Activated gamma-delta T cell treated with Interleukin-2 at 50 U/mL for 16 hours (primary cell): ENCODE measurements around the gene CDK2AP2.
"Not testable (repeated sequence)": the region's sequence is repeated elsewhere in the genome, so short reads cannot be mapped to it uniquely, and the experiment has no call there.

Experiments used
- DNase-seq: peaks from one replicate; pipeline ENCODE4 v3.0.0-alpha.2; 2020

Gene CDK2AP2, protein sequence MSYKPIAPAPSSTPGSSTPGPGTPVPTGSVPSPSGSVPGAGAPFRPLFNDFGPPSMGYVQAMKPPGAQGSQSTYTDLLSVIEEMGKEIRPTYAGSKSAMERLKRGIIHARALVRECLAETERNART

DNA sequence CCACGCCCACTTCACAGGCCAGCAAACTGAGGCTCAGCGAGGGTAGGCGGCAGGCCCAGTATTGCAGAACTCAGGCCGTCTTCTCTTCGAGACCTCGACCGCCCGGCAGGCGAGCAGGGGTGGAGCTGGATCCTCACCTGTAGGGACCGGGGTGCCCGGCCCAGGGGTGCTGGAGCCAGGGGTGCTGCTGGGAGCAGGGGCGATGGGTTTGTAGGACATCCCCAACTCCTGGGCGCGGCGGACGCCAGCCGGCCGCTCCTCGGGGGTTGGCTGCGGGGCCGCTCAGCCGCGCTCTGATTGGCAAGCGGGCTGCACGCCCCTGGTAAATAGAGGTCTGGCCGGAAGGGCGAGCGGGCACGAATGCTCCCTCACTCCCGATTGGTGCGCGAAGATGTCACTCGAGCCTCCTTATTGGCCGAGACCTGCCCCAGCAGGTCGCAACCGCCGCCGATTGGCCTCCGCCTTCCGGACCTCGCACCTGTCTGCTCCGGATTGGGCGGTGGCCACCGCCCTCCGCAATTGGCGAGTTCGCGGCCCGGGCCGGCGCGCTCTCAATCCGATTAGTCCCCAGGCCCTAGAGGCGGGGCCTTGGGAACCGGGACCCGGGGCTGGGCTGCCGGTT, at the start of gene CDK2AP2:
Gene CDK2AP2, minus strand, starts transcription at position 299 of the 622 bp plus-strand sequence. Its CDS starts 80 bp downstream, at position 219.
- peak; percentile 98 for DNase-seq

DNA sequence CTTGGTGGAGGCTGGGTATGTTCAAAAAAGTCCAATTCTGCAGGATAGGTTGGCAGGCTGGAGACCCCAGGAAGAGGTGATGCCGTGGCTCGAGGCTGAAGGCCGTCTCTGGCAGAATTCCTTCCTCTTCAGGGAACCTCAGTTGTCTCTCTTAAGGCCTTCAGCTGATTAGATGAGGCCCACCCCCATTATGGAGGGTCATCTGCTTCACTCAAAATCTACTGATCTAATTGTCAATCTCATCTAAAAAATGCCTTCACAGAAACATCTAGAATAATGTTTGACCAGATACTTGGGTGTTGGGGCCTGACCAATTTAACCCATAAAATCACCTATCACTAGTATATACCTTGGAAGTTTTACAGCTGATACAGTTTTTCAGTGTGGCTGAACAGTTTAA, 48.3 kb upstream of the CDK2AP2 start:
- DNase-seq, result no peak

DNA sequence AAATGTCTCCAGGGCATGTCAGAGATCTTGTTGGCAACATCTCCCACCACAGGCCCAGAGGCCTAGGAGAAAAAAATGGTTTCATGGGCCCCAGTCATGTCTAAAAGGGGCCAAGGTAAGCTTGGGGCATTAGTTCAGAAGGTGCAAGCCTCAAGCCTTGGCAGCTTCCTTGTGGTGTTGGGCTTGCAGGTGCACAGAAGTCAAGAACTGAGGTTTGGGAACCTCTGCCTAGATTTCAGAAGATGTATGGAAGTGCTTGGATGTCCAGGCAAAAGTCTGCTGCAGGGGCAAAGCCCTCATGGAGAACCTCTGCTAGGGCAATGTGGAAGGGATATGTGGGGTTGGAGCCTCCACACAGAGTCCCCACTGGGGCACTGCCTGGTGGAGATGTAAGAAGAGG, 43.7 kb upstream of the CDK2AP2 start:
- not testable (repeated sequence) for DNase-seq

DNA sequence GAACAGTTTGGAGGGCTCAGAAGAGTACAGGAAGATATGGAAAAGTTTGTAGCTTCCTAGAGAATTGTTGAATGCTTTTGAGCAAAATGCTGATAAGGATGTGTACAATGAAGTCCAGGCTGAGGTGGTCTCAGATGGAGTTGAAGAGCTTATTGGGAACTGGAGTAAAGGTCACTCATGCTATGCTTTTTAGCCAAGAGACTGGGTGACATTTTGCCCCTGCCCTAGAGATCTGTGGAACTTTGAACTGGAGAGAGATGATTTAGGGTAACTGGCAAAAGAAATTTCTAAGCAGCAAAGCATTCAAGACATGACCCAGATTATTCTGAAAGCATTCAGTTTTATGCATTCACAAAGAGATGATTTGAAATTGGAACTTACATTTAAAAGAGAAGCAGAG, 43.2 kb upstream of the CDK2AP2 start:
- no peak for DNase-seq

DNA sequence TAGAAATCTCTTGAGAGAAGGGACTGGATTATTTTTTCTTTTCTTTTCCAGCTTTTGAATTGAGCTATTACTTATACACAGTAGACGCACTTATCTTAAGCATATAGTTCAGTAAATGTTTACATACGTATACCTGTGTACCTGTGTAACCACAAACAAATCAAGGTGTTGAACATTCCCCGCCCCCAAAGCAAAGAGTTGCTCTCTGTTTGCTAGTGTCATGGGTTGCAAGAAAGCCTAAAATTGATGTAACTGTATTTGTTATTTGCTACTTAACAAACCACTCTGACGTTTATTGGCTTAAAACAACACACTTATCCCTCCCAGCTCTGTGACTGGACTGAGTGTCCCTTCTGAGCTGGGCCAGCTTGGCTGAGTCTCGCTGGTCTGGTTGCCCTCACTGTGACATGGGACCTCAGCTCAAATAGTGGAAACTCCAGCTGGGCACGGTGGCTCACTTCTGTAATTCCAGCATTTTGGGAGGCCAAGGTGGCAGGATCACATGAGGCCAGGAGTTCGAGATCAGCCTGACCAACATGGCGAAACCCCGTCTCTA, 40.7 kb upstream of the CDK2AP2 start:
- DNase-seq, result no peak

DNA sequence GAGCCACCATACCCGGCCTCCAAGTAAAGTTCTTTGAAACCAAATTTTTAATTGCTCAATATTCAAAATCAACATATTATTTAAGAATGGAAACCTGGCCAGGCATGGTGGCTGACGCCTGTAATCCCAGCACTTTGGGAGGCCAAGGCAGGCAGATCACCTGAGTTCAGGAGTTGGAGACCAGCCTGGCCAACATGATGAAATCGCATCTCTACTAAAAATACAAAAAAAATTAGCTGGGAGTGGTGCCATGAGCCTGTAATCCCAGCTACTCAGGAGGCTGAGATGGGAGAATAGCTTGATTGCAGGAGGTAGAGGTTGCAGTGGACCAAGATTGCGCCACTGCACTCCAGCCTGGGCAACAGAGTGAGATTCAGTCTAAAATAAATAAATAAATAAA, 40.1 kb upstream of the CDK2AP2 start:
- not testable (repeated sequence) for DNase-seq

DNA sequence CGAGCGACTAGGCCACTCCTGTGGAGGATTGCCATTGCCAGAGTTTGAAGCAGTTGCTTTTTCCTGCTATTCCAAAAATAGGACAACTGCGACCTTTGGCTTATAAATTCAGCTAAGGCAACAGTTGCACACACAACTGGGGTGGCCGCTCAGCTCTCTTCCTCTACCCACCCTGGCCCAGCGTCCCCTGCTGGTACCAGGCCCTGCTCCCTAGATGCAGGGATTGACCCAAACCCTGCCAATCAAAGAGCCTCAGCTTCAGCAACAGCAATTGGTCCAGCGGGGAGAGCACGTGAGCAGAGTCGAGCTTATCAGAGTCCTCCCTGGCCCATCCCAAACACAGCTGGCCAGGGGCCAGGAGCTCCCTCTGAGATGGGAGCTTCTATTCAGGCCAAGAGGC, 37.3 kb upstream of the CDK2AP2 start:
- DNase-seq, result no peak

DNA sequence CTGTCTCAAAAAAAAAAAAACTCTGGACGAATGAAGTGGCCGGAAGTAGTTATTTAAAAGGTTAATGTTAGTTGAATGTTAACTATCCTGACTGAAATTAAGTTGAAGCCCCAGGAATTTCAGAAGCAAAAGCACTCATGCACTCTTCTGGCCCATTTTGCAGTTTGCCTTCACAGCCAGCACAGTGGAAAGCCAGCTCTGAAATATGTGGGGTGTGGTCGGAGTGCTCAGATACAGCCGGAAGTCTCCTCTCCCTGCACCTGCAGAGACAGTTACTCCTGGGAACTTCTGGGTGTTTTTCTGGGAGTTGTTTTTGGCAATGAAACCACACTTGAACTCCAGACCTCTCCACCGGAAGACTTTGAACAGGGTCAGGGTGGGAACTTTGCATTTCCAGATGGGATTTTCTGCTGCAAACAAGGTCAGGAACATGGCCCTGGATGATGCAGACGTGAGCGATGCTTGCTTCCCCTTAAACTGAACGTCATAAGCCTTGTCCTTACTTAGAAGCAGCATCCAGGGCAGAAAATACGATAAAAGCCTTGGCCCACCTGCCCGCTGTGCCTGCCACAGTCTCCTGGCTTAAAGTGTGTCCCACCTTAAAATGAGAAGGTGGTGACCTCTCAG, 36.8 kb upstream of the CDK2AP2 start:
- no peak for DNase-seq

DNA sequence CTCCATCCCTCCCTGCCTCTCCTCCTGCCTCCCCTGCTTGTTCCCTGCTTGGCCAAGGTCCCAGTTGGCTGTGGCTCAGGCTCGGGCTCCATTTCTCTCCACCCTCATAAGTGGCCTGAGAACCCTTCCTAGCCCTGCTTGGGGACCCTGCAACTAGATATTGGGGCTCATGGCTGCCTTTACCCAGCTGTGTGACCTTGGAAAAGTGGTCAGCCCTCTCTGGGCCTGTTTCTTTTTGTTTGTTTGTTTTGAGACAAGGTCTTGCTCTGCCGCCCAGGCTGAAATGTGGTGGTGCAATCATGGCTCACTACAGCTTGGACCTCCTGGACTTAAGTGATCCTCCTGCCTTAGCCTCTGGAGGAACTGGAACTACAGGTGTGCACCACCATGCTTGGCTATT, 35.6 kb upstream of the CDK2AP2 start:
- DNase-seq, result no peak

DNA sequence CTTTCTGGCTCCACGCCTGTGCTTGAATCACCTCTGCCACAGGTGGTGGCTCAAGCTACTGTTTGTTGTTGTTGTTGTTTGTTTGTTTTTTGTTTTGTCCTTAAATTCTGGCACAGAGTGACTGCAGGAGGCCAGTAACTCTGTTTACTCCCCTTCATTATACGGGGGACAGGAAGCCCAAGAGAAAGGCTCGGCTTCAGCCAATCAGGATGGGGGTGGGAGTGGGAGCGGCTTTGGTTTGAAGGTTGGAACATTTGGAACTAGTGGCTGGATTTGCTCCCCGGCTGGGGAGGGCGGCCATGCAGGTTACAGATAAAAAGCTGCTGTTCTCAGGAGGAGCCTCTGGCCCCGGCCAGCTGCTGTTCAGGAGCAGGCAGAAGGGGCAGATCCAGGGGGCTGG, 35.0 kb upstream of the CDK2AP2 start:
- DNase-seq, result no peak

DNA sequence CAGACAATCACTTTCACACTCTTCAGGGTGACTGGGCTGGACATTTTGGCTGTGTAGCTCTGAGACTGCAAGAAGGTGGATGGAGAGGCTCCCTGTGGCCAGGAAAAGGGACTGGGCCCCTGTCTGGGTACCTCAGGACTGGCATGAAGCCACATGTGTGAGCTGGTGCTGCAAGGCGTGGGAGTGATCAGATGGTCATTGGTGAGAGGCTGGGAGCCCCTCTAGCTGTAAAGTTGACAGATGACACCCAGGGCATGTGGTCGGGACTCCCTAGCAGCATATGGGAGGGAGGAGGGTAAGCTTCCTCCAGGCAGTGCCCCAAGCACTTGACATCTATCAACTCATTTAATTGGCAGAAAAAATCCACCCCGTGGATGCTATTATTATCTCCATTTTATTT, 34.2 kb upstream of the CDK2AP2 start:
- DNase-seq, result no peak

DNA sequence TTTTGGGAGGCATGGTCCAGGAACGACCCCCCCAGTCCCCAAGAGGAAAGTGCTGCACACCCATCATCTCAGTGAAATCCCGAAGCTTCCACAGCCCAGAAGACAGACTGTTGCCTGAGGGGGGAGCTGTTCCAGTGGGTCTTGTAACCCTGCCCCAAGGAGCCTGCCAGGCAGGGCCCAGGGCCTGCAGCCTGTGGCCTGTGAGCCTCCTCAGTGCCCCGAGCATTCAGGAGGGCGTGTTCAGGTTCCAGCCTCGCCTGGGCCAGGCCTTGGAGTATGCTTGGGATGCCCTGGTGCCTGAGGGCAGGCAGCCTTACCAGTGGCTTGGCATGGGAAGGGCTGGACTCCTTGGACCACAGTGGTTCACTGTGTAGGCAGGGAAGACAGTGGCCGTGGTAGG, 33.2 kb upstream of the CDK2AP2 start:
- DNase-seq, result no peak

DNA sequence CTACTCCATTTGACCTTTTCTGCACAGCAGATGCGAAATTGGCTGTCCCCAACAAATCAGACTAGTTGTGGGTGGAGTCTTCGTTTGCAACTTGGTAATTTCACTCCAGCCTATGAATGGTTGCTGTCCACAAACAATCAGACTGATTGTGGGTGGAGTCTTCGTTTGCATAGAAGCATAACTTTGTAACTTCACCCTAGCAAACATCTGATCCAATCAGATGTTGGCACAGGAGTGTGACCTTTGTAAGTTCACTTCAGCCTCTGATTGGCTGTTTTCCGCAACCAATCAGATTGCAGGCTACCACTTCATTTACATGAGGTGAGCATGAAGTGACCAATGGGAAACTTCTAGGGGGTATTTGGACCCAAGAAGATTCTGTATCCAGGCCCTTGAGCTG, 31.6 kb upstream of the CDK2AP2 start:
- no peak for DNase-seq

DNA sequence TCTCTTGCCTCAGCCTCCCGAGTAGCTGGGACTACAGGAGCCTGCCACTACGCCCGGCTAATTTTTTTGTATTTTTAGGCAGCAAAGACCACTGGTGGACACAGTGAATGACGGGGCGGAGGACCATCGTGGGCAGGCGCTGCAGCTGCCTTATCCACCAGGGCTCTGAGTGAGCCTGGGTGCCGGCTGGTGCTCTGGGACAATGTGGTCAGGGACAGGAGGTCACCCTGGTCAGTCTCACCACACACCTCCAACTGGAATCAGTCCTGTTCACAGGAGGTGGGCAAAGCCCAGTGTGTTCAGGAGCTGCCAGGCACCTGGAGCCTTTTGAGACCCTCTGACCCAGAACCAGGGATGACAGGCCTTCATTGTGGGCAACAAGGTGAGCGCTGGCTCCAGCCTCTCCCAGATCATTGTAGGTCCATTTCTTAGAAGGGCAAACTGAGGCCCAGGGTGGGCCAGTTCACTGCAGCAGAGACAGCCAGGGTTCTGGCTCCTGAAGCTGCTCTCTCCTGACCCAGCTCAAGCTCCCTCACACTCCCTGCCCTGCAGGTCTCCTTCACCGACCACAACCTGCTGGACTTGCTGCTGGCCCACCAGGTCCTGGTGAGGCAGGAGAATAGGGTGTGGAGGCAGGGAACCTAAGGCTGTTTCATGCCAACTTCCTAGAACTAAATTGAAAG, 31.0 kb upstream of the CDK2AP2 start:
- DNase-seq, result no peak

DNA sequence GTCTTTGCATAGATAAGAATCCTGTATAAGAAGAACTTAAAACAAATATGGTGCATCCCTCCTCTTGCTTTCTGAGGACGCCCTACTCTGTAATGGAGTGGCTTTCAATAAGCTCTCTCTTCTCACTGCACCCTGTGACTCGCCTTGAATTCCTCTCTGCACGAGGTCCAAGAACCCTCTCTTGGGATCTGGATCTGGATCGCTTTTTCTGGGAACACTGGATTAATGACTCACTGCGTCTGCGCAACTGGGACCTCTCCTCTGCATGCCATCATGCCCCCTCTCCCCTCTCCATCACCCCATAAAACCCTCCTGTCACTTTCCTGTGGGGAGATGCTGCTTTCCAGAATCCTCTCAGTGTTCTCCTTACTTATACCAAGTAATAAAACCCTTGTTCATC, 30.3 kb upstream of the CDK2AP2 start:
- DNase-seq, result no peak

DNA sequence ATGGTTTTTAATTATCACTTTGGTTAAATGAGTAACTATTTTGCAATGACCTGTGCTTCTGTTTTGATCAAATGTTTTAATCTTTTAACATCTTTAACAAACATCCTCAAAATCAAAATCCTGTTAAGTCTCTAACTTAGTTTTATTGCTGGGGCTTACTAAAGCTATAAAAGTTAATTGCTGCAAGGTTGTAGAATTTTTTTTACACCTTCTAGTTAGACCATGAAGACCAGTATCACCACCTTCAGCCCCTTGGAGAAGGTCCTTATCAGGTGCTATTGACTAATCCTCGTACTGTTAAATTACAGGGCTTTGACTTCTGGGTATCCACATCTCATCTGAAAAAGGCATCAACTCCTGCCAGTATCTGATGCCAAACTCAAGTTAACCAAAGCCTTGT, 27.6 kb upstream of the CDK2AP2 start:
- no peak for DNase-seq

DNA sequence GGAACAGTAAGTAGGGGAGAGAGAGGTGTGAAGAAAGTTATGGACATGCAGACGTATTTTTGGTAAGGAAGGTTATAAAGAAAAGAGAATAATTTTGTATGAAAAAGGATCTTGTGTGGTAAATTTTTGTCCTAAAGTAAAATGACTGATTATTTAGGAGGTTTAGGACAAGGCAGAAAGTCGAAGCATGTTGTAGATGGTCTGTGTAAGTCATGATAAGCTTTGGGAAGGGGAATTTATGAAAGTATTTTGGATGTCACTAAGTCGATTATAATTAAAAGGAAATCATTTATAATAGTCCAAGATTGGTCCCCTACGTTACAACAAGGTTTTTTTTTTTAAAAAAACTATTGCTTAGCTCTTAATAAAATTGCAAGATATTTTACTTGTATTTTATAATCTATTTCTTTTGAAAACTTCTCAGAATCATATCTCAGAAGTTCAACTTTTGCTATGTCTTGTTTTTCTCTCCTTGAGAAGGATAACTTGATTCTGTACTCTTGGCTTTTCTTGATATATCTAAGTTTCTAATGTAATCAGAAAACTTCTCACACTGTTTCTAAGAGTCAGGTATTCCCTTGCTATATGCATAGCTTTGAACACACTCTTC, 26.2 kb upstream of the CDK2AP2 start:
- DNase-seq, result no peak

DNA sequence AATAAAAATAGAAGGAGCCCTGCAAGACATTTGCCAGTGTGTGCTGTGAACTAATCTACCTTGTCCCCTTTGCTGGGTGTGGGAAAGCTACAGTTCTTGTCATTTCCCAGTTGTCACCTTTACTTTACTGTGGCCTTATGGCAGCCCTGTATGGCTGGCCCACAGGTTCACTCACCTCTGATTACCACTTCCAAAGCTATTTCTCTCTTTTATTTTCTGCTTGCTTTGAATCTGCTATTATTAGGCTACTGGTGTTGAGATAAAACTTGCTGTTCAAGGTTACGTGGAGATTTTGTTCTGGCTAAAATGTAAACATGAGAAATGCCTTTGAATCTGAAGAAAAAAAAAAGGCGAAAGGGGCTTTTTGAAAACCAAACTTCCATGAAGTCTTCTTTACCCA, 24.9 kb upstream of the CDK2AP2 start:
- DNase-seq, result no peak

DNA sequence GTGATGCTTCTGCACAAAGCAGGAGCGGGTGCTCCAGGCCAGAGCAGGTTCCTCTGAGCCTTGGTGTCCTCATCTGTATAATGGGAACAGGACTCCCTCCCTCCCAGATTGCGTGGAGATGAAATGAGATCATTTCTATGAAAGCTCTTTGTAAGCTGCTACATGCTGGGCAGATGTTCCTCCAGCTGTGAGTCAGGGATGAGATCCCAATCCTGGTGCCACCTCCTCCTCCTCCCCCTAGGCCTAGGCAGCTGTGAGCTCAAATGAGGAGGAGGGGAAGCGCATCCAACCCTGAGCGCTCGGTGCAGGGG, 22.3 kb upstream of the CDK2AP2 start:
- no peak for DNase-seq

DNA sequence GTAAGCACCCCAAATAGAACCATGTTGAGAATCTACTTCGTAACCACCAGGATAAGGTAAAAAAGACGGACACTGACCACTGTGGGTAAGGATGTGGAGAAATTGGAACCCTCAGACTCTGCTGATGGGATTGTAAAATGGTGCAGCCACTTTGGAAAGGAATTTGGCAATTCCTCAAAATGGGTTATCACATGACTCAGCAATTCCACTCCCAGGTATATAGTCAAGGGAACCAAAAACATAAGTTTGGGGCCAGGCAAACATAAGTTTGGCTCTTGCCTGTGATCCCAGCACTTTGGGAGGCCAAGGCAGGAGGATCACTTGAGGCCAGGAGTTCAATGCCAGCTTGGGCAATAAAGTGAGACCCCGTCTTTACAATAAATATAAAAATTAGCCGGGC, 20.4 kb upstream of the CDK2AP2 start:
- DNase-seq, result no peak

DNA sequence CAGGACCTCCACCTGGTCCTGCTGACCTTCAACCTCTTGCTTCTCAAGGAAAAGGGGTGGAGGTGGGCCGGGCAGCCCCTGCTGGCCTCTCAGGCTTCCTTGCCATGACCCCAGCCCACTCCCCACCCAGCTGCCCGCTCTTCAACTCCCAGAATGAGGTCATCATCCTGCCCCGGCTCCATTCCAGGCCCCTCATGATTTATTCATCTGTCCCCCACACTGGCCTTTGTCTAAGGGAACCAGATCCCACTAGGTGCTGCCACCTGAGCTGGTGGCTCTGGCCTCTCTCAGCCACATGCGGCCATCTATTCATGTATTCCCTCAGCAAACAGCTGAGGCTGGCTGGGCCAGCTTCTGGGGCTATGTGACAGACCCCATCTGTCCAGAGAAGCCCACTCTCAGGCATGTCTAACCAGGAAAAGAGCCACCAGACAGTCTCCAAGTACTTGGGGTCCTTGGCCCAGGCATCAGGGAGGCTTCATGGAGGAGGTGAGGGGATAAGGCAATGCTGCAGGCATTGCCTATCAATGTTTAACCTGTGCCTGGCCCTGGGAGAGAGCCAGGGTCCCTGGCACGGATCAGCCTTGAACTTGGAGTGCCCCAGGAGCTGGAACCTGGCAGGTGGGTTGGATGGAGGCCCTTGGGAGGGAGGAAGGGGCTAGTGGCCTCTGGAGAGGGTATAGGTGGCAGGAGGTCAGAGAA, 17.5 kb upstream of the CDK2AP2 start:
- DNase-seq, result no peak

DNA sequence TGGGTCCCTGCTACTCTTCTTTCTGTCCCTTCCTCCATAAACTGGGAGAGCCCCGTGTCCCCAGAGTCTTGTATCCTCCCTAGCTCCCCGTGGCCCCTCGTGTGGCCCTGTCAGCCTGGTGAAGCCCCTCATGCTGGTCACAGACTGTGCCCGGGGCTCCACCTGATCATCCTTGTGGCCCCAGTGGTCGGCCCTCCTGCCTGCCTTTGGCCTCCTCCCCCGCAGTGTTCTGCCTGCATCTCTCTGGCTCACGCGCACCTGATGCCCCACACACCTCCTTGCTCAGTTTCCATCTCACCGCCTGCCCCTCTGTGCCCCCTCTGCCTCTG, 16.5 kb upstream of the CDK2AP2 start:
- no peak for DNase-seq
